PC-9 (cell line): ENCODE results near the gene TFPI2. TPM values are rescaled to one million over a fixed set of nuclear protein-coding genes. Genes with fewer than 3 reads are reported as not detected.
A peak's percentile ranks its signal among the peaks of the same experiment; 100 is the strongest.

Source experiments
- BruUV-seq: library from RNA; stranded (reverse); fragments of 400-500 nt; replicated peaks from 2 replicates; lab custom pipeline; 2021; lab: Mats Ljungman, UMichigan
- CTCF ChIA-PET: fragments of 300-600 bp; sonication (Branson Sonifier 250); formaldehyde crosslinking; loops from one replicate; lab custom pipeline; 2022; ENCODE audit warnings: antibody characterized with exemption; lab: Charles Lee
- POLR2A ChIA-PET: fragments of 300-600 bp; sonication (Branson Sonifier 250); formaldehyde crosslinking; loops from one replicate; lab custom pipeline; 2022; ENCODE audit warnings: antibody characterized with exemption; ENCODE audit not compliant: unreplicated experiment; lab: Charles Lee
- DNase-seq, 2 experiments: peaks; one replicate each; pipeline versions ENCODE4 v3.0.0 to v3.0.0-alpha.2; 2015 to 2022; ENCODE audit warnings: mixed read lengths in 1 of 2
- H2AFZ ChIP-seq: fragments of 200-600 bp; sonication (generic); 2 replicates; pipeline ENCODE4 v1.8.1; 2017; ENCODE audit warnings: antibody characterized with exemption
- H3F3A ChIP-seq: fragments of 200-600 bp; sonication (generic); 2 replicates; pipeline ENCODE4 v1.8.1; 2017; ENCODE audit warnings: antibody characterized with exemption, mild to moderate bottlenecking, low read depth; ENCODE audit not compliant: insufficient read depth
- H3K27ac ChIP-seq: fragments of 200-600 bp; sonication (generic); 2 replicates; pipeline ENCODE4 v1.6.1; 2016; ENCODE audit warnings: mixed run types
- H3K27me3 ChIP-seq: fragments of 200-600 bp; sonication (generic); 2 replicates; pipeline ENCODE4 v1.6.1; 2016; ENCODE audit warnings: low read depth, mixed run types; ENCODE audit not compliant: insufficient read depth
- H3K36me3 ChIP-seq: fragments of 200-600 bp; sonication (generic); 2 replicates; pipeline ENCODE4 v1.6.1; 2016; ENCODE audit warnings: low read depth, mixed run types
- H3K4me1 ChIP-seq: fragments of 200-600 bp; sonication (generic); replicated peaks from 2 replicates; pipeline ENCODE4 v1.6.1; 2016; ENCODE audit warnings: mixed run types; ENCODE audit not compliant: insufficient read depth
- H3K4me2 ChIP-seq: fragments of 200-600 bp; sonication (generic); 2 replicates; pipeline ENCODE4 v1.6.1; 2017; ENCODE audit warnings: mixed run types
- H3K4me3 ChIP-seq: fragments of 200-600 bp; sonication (generic); 2 replicates; pipeline ENCODE4 v1.6.1; 2016; ENCODE audit warnings: mixed run types
- H3K79me2 ChIP-seq: fragments of 200-600 bp; sonication (generic); 2 replicates; pipeline ENCODE4 v1.6.1; 2017; ENCODE audit warnings: low read depth, mixed run types
- H3K9me2 ChIP-seq: fragments of 200-600 bp; sonication (generic); 2 replicates; pipeline ENCODE4 v1.8.1; 2017; ENCODE audit warnings: mild to moderate bottlenecking; ENCODE audit not compliant: insufficient read depth
- H3K9me3 ChIP-seq: fragments of 200-600 bp; sonication (generic); 2 replicates; pipeline ENCODE4 v1.8.1; 2016; ENCODE audit warnings: low read depth; ENCODE audit not compliant: insufficient read depth
- H4K20me1 ChIP-seq: fragments of 200-600 bp; sonication (generic); 2 replicates; pipeline ENCODE4 v1.8.1; 2017; ENCODE audit not compliant: insufficient read depth
- CTCF ChIP-seq: fragments of 200-600 bp; sonication (generic); conservative IDR thresholded peaks from 2 replicates; pipeline ENCODE4 v1.6.1; 2017; ENCODE audit warnings: mixed run types, antibody characterized with exemption, mild to moderate bottlenecking, moderate library complexity
- EZH2 ChIP-seq: fragments of 200-600 bp; sonication (generic); IDR thresholded peaks from 2 replicates; pipeline ENCODE4 v1.8.0; 2017; ENCODE audit warnings: antibody characterized with exemption, low read depth
- intact Hi-C: fragments of 100-400 bp; cut with micrococcal nuclease; formaldehyde crosslinking; loops from one replicate; pipeline ENCODE4 v1.10.0; 2022; ENCODE audit not compliant: unreplicated experiment
- total RNA-seq: library from RNA; stranded (reverse); gene quantifications from 2 replicates; pipeline ENCODE4 v1.2.3, GENCODE V29; 2021

TFPI2 gene
- total RNA-seq, 1 experiment from 2014 or later = 67.3 TPM

GRCh38 chr7:93856323-93856722, 34.2 kb downstream of the TFPI2 start:
- H3K36me3 ChIP-seq = no peaks in the 10 kb centered on the region
- peaks cover 10% of the 10 kb centered on the region; the same call in 1 of the 2 replicates for H3K4me1 ChIP-seq
- intact Hi-C loops = no loop called here
- ChIA-PET POLR2A (no interaction called here), CTCF (no interaction called here)
- H2AFZ ChIP-seq = no peak overlapping the region; the same call in 1 of the 2 replicates
- H4K20me1 ChIP-seq = no peaks in the 10 kb centered on the region
- BruUV-seq = no TSS peak
- no peaks in the 10 kb centered on the region for H3K79me2 ChIP-seq
- H3K27me3 ChIP-seq = no peaks in the 10 kb centered on the region
- H3F3A ChIP-seq = no peaks in the 10 kb centered on the region
- no peak overlapping the region for H3K27ac ChIP-seq
- no peak for TF ChIP-seq EZH2
- TF ChIP-seq CTCF = no peak
- no peak overlapping the region for H3K4me3 ChIP-seq
- peak overlapping the region; percentile 30; the same call in 1 of the 2 replicates for H3K4me2 ChIP-seq
- DNase-seq = no peak
- H3K9me2 ChIP-seq = no peaks in the 10 kb centered on the region
- peaks cover 3% of the 10 kb centered on the region; the same call in 1 of the 2 replicates for H3K9me3 ChIP-seq

- H3K27me3 ChIP-seq = no peaks in the 10 kb centered on the region
- no peak for DNase-seq
- ChIA-PET POLR2A (no interaction called here), CTCF (no interaction called here)
- TF ChIP-seq EZH2 (no peak), CTCF (no peak)
- peaks cover 10% of the 10 kb centered on the region; the same call in 1 of the 2 replicates for H3K4me1 ChIP-seq
- no peak overlapping the region for H3K4me2 ChIP-seq
- no peaks in the 10 kb centered on the region for H3F3A ChIP-seq
- no peak overlapping the region for H3K4me3 ChIP-seq
- H2AFZ ChIP-seq = no peak overlapping the region; the same call in 1 of the 2 replicates
- no peaks in the 10 kb centered on the region for H4K20me1 ChIP-seq
- no peak overlapping the region for H3K27ac ChIP-seq
- no peaks in the 10 kb centered on the region for H3K9me2 ChIP-seq
- no peaks in the 10 kb centered on the region for H3K79me2 ChIP-seq
- intact Hi-C loops = no loop called here
- no peaks in the 10 kb centered on the region for H3K36me3 ChIP-seq
- 0 out of 2 replicates have a peak, but pooled peaks cover 3% of the 10 kb centered on the region for H3K9me3 ChIP-seq
- BruUV-seq = no TSS peak
Measured at GRCh38 chr7:93855797-93856196, 34.8 kb downstream of the TFPI2 start.

- CTCF ChIA-PET = no interaction called here
- Histone ChIP-seq H3F3A (no peaks in the 10 kb centered on the region), H3K9me3 (0 out of 2 replicates have a peak, but pooled peaks cover 3% of the 10 kb centered on the region), H3K9me2 (no peaks in the 10 kb centered on the region), H3K27ac (no peak overlapping the region), H4K20me1 (no peaks in the 10 kb centered on the region), H3K27me3 (no peaks in the 10 kb centered on the region), H3K4me3 (no peak overlapping the region), H3K79me2 (no peaks in the 10 kb centered on the region), H3K4me1 (peaks cover 10% of the 10 kb centered on the region; the same call in 1 of the 2 replicates), H3K36me3 (no peaks in the 10 kb centered on the region), H2AFZ (no peak overlapping the region), H3K4me2 (no peak overlapping the region)
- POLR2A ChIA-PET = interaction anchor here (0.6 kb wide), 1 partner anchor 279 kb away, joined by 3 read pairs; no protein-coding TSS in a partner anchor
- DNase-seq = no peak
- BruUV-seq = no TSS peak
- TF ChIP-seq CTCF (no peak), EZH2 (no peak)
- intact Hi-C loops = no loop called here
Measured at GRCh38 chr7:93854480-93854879, 36.1 kb downstream of the TFPI2 start.
